HL-60 (cell line): ENCODE measurements around the gene MED13L.

Experiments used
- GABPA ChIP-seq: IDR thresholded peaks from 2 replicates; pipeline ENCODE4 v1.6.1; 2012; ENCODE audit warnings: low read depth
- TF ChIP-seq, protein P1 (sequence below): IDR thresholded peaks from one replicate; pipeline ENCODE4 v1.5.1; 2011; ENCODE audit warnings: low read length, control low read depth, inconsistent platforms; ENCODE audit not compliant: insufficient read depth
- TF ChIP-seq, protein P2 (sequence below): IDR thresholded peaks from 2 replicates; pipeline ENCODE4 v1.6.1; 2012; ENCODE audit warnings: low read depth; ENCODE audit not compliant: insufficient replicate concordance

DNA sequence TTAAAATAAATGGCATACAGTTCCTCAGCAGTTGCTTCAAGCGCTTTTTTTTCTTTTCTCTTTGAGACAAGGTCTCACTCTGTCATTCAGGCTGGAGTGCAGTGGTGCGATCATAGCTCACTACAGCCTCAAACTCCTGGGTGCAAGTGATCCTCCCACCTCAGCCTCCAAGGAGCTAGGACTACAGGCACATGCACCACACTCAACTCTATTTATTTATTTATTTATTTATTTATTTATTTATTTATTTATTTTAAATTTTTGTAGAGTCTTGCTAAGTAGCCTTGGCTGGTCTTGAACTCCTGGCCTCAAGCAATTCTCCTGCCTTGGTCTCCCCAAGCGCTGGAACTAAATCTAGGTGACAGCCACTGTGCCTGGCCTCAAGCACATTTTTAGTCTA, 132.0 kb downstream of the MED13L start:
- TF ChIP-seq, protein P1, sequence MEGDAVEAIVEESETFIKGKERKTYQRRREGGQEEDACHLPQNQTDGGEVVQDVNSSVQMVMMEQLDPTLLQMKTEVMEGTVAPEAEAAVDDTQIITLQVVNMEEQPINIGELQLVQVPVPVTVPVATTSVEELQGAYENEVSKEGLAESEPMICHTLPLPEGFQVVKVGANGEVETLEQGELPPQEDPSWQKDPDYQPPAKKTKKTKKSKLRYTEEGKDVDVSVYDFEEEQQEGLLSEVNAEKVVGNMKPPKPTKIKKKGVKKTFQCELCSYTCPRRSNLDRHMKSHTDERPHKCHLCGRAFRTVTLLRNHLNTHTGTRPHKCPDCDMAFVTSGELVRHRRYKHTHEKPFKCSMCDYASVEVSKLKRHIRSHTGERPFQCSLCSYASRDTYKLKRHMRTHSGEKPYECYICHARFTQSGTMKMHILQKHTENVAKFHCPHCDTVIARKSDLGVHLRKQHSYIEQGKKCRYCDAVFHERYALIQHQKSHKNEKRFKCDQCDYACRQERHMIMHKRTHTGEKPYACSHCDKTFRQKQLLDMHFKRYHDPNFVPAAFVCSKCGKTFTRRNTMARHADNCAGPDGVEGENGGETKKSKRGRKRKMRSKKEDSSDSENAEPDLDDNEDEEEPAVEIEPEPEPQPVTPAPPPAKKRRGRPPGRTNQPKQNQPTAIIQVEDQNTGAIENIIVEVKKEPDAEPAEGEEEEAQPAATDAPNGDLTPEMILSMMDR = no peak
- TF ChIP-seq, protein P2, sequence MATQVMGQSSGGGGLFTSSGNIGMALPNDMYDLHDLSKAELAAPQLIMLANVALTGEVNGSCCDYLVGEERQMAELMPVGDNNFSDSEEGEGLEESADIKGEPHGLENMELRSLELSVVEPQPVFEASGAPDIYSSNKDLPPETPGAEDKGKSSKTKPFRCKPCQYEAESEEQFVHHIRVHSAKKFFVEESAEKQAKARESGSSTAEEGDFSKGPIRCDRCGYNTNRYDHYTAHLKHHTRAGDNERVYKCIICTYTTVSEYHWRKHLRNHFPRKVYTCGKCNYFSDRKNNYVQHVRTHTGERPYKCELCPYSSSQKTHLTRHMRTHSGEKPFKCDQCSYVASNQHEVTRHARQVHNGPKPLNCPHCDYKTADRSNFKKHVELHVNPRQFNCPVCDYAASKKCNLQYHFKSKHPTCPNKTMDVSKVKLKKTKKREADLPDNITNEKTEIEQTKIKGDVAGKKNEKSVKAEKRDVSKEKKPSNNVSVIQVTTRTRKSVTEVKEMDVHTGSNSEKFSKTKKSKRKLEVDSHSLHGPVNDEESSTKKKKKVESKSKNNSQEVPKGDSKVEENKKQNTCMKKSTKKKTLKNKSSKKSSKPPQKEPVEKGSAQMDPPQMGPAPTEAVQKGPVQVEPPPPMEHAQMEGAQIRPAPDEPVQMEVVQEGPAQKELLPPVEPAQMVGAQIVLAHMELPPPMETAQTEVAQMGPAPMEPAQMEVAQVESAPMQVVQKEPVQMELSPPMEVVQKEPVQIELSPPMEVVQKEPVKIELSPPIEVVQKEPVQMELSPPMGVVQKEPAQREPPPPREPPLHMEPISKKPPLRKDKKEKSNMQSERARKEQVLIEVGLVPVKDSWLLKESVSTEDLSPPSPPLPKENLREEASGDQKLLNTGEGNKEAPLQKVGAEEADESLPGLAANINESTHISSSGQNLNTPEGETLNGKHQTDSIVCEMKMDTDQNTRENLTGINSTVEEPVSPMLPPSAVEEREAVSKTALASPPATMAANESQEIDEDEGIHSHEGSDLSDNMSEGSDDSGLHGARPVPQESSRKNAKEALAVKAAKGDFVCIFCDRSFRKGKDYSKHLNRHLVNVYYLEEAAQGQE = no peak
- TF ChIP-seq GABPA = no peak
